NT2/D1 (cell line): ENCODE data around the gene DEDD.
A peak's percentile ranks its signal among the peaks of the same experiment; 100 is the strongest.

ENCODE experiments used
- DNase-seq: peaks from one replicate; pipeline ENCODE4 v3.0.0-alpha.2; 2011; ENCODE audit warnings: low read depth, low spot score
- H3K27me3 ChIP-seq: 2 replicates; pipeline ENCODE4 v1.6.0; 2011; ENCODE audit warnings: mild to moderate bottlenecking; ENCODE audit not compliant: insufficient read length, insufficient read depth
- H3K36me3 ChIP-seq: 2 replicates; pipeline ENCODE4 v1.6.1; 2011; ENCODE audit warnings: mild to moderate bottlenecking, low read length, mixed read lengths; ENCODE audit not compliant: insufficient read depth, insufficient read length
- H3K4me1 ChIP-seq: 2 replicates; pipeline ENCODE4 v1.5.1; 2011; ENCODE audit not compliant: insufficient read depth, insufficient read length
- H3K4me3 ChIP-seq: 2 replicates; pipeline ENCODE4 v1.5.1; 2011; ENCODE audit warnings: low read depth; ENCODE audit not compliant: insufficient read length
- H3K9ac ChIP-seq: 2 replicates; pipeline ENCODE4 v1.6.0; 2011; ENCODE audit warnings: low read depth; ENCODE audit not compliant: insufficient read length
- H3K9me3 ChIP-seq: 2 replicates; pipeline ENCODE4 v1.5.1; 2011; ENCODE audit warnings: mild to moderate bottlenecking, low read length; ENCODE audit not compliant: insufficient read depth
- SUZ12 ChIP-seq: IDR thresholded peaks from 2 replicates; pipeline ENCODE4 v1.6.1; 2011; ENCODE audit not compliant: insufficient read length, insufficient read depth; ENCODE audit errors: extremely low read depth
- YY1 ChIP-seq: IDR thresholded peaks from 2 replicates; pipeline ENCODE4 v1.6.1; 2011; ENCODE audit not compliant: insufficient read length, insufficient read depth
- ZNF274 ChIP-seq: IDR thresholded peaks from 2 replicates; pipeline ENCODE4 v1.6.1; 2011; ENCODE audit warnings: mild to moderate bottlenecking, low read depth, low read length

DEDD gene

GRCh38 chr1:161162806-161163205 lies 30.3 kb upstream of the DEDD start:
- DNase-seq: no peak
- Histone ChIP-seq H3K36me3 (peaks cover 65% of the 10 kb centered on the region), H3K9me3 (no peaks in the 10 kb centered on the region), H3K4me3 (no peak overlapping the region), H3K9ac (no peak overlapping the region), H3K27me3 (no peaks in the 10 kb centered on the region), H3K4me1 (peaks cover 9% of the 10 kb centered on the region)
- TF ChIP-seq ZNF274: no peak
- TF ChIP-seq SUZ12: no peak
- no peak for TF ChIP-seq YY1

GRCh38 chr1:161162052-161162451 lies 29.6 kb upstream of the DEDD start:
- H3K27me3 ChIP-seq: no peaks in the 10 kb centered on the region
- H3K9ac ChIP-seq: peak overlapping the region; percentile 6
- TF ChIP-seq ZNF274: no peak
- TF ChIP-seq YY1: no peak
- no peak for TF ChIP-seq SUZ12
- H3K4me1 ChIP-seq: peaks cover 7% of the 10 kb centered on the region
- no peak for DNase-seq
- H3K9me3 ChIP-seq: no peaks in the 10 kb centered on the region
- H3K36me3 ChIP-seq: peaks cover 71% of the 10 kb centered on the region
- no peak overlapping the region for H3K4me3 ChIP-seq

GRCh38 chr1:161161652-161162051 lies 29.2 kb upstream of the DEDD start:
- Histone ChIP-seq H3K9me3 (no peaks in the 10 kb centered on the region), H3K36me3 (peaks cover 75% of the 10 kb centered on the region), H3K4me3 (no peak overlapping the region), H3K27me3 (no peaks in the 10 kb centered on the region), H3K4me1 (peaks cover 7% of the 10 kb centered on the region), H3K9ac (peak overlapping the region; percentile 6)
- TF ChIP-seq YY1: no peak
- TF ChIP-seq SUZ12: no peak
- TF ChIP-seq ZNF274: no peak
- DNase-seq: no peak

GRCh38 chr1:161160671-161161145 lies 28.2 kb upstream of the DEDD start:
- Histone ChIP-seq H3K4me3 (no peak overlapping the region), H3K4me1 (peaks cover 7% of the 10 kb centered on the region)

GRCh38 chr1:161159913-161160243 lies 27.4 kb upstream of the DEDD start:
- no peaks in the 10 kb centered on the region for H3K27me3 ChIP-seq
- no peak for TF ChIP-seq ZNF274
- TF ChIP-seq YY1: no peak
- no peak for TF ChIP-seq SUZ12
- peak; percentile 25 for DNase-seq
- H3K36me3 ChIP-seq: peaks cover 82% of the 10 kb centered on the region
- H3K9me3 ChIP-seq: no peaks in the 10 kb centered on the region
- H3K4me3 ChIP-seq: peak overlapping the region; percentile 83
- H3K4me1 ChIP-seq: peaks cover 3% of the 10 kb centered on the region
- peak overlapping the region; percentile 94 for H3K9ac ChIP-seq

More at GRCh38 chr1:161160671-161161145, 28.2 kb upstream of the DEDD start:
- Histone ChIP-seq H3K9ac (peak overlapping the region; percentile 12), H3K27me3 (no peaks in the 10 kb centered on the region), H3K9me3 (no peaks in the 10 kb centered on the region), H3K36me3 (peaks cover 78% of the 10 kb centered on the region)
- no peak for TF ChIP-seq SUZ12
- DNase-seq: no peak

- H3K9me3 ChIP-seq: no peaks in the 10 kb centered on the region
- H3K36me3 ChIP-seq: peaks cover 79% of the 10 kb centered on the region
- H3K4me3 ChIP-seq: peak within 1 kb of the TSS; percentile 83
- H3K9ac ChIP-seq: peak within 1 kb of the TSS; percentile 94
- H3K27me3 ChIP-seq: no peaks in the 10 kb centered on the region
- peak; percentile 96 for DNase-seq
- TF ChIP-seq YY1: peak; percentile 94
- TF ChIP-seq ZNF274: no peak
- TF ChIP-seq SUZ12: no peak
- H3K4me1 ChIP-seq: peaks cover 3% of the 10 kb centered on the region
Observed at GRCh38 chr1:161159087-161159912, 26.8 kb upstream of the DEDD start, which contains the start of gene USP21. TSS of gene USP21 (plus strand) at chr1:161159500. CDS start at chr1:161160641, 1,141 bp downstream.

- Histone ChIP-seq H3K9me3 (no peaks in the 10 kb centered on the region), H3K27me3 (no peaks in the 10 kb centered on the region), H3K4me1 (peaks cover 3% of the 10 kb centered on the region), H3K9ac (peak overlapping the region; percentile 89), H3K36me3 (peaks cover 70% of the 10 kb centered on the region), H3K4me3 (peak overlapping the region; percentile 83)
- no peak for TF ChIP-seq SUZ12
- no peak for TF ChIP-seq YY1
- no peak for TF ChIP-seq ZNF274
- DNase-seq: no peak
Observed at GRCh38 chr1:161158316-161159010, 26.0 kb upstream of the DEDD start.
